GM23338 (cell line): ENCODE results near the gene ITSN2. TPM values are rescaled to one million over a fixed set of nuclear protein-coding genes. Genes with fewer than 3 reads are reported as not detected.

ENCODE experiments used
- ATAC-seq: fragments of 200-7000 bp; cut with Tn5 transposase; 3 replicates; pipeline ENCODE4 v1.9.1; 2020
- DNase-seq: peaks from one replicate; pipeline ENCODE4 v3.0.0-alpha.2; 2015; ENCODE audit warnings: low spot score
- H2AFZ ChIP-seq: fragments of 200-600 bp; sonication (generic); 2 replicates; pipeline ENCODE4 v1.8.0; 2016; ENCODE audit warnings: antibody characterized with exemption, mild to moderate bottlenecking, moderate library complexity
- H3F3A ChIP-seq: fragments of 200-600 bp; sonication (generic); replicated peaks from 2 replicates; pipeline ENCODE4 v1.8.0; 2017; ENCODE audit warnings: antibody characterized with exemption, mixed run types, low read depth
- H3K27ac ChIP-seq: fragments of 200-600 bp; sonication (generic); 2 replicates; pipeline ENCODE4 v1.6.1; 2016; ENCODE audit warnings: low read depth
- H3K27me3 ChIP-seq: fragments of 200-600 bp; sonication (generic); 2 replicates; pipeline ENCODE4 v1.8.0; 2016; ENCODE audit warnings: mild to moderate bottlenecking, mixed run types, moderate library complexity; ENCODE audit not compliant: insufficient read depth
- H3K36me3 ChIP-seq: fragments of 200-600 bp; sonication (generic); 2 replicates; pipeline ENCODE4 v1.8.0; 2016; ENCODE audit warnings: mild to moderate bottlenecking; ENCODE audit not compliant: insufficient read depth
- H3K4me1 ChIP-seq: fragments of 200-600 bp; sonication (generic); 2 replicates; pipeline ENCODE4 v1.8.0; 2016; ENCODE audit warnings: mild to moderate bottlenecking, moderate library complexity; ENCODE audit not compliant: insufficient read depth
- H3K4me2 ChIP-seq: fragments of 200-600 bp; sonication (generic); 2 replicates; pipeline ENCODE4 v1.7.1; 2017; ENCODE audit warnings: mixed run types
- H3K4me3 ChIP-seq: fragments of 200-600 bp; sonication (generic); 2 replicates; pipeline ENCODE4 v1.6.1; 2016; ENCODE audit warnings: mixed run types
- H3K79me2 ChIP-seq: fragments of 200-600 bp; sonication (generic); replicated peaks from 2 replicates; pipeline ENCODE4 v1.8.0; 2017; ENCODE audit warnings: mild to moderate bottlenecking; ENCODE audit not compliant: insufficient read depth
- H3K9me2 ChIP-seq: fragments of 200-600 bp; sonication (generic); 2 replicates; pipeline ENCODE4 v1.8.0; 2017; ENCODE audit not compliant: insufficient read depth
- H4K20me1 ChIP-seq: fragments of 200-600 bp; sonication (generic); replicated peaks from 2 replicates; pipeline ENCODE4 v1.8.0; 2017; ENCODE audit warnings: mild to moderate bottlenecking; ENCODE audit not compliant: insufficient read depth
- H3K27ac Mint-ChIP-seq: 2 replicates; pipeline ENCODE4 v1.8.0; 2020; ENCODE audit warnings: inconsistent platforms, mild to moderate bottlenecking, moderate library complexity, mixed read lengths
- H3K27me3 Mint-ChIP-seq: 3 replicates; pipeline ENCODE4 v1.8.0; 2022; ENCODE audit warnings: low read depth, mild to moderate bottlenecking, moderate library complexity, mixed read lengths, inconsistent platforms; ENCODE audit not compliant: insufficient read depth, poor library complexity
- H3K36me3 Mint-ChIP-seq: 3 replicates; pipeline ENCODE4 v1.8.0; 2021; ENCODE audit warnings: low read depth, mild to moderate bottlenecking, inconsistent platforms, moderate library complexity, mixed read lengths
- H3K4me1 Mint-ChIP-seq: 3 replicates; pipeline ENCODE4 v1.8.0; 2020; ENCODE audit warnings: mild to moderate bottlenecking, inconsistent platforms, mixed read lengths
- H3K4me3 Mint-ChIP-seq: 3 replicates; pipeline ENCODE4 v1.8.0; 2021; ENCODE audit warnings: moderate library complexity, mild to moderate bottlenecking, inconsistent platforms, mixed read lengths
- H3K9me3 Mint-ChIP-seq: 3 replicates; pipeline ENCODE4 v1.8.0; 2020; ENCODE audit warnings: moderate library complexity, mild to moderate bottlenecking, inconsistent platforms, mixed read lengths
- CREB1 ChIP-seq: fragments of 250-450 bp; sonication (Bioruptor Pico); IDR thresholded peaks from 2 replicates; pipeline ENCODE4 v1.5.0; 2020; ENCODE audit warnings: low read depth, mild to moderate bottlenecking, moderate library complexity
- EZH2 ChIP-seq: fragments of 200-600 bp; sonication (generic); IDR thresholded peaks from one replicate; pipeline ENCODE4 v1.8.0; 2017; ENCODE audit warnings: antibody characterized with exemption, mild to moderate bottlenecking, low read depth; ENCODE audit not compliant: unreplicated experiment
- EZH2phosphoT487 ChIP-seq: fragments of 200-600 bp; sonication (generic); IDR thresholded peaks from one replicate; pipeline ENCODE4 v1.8.1; 2018; ENCODE audit warnings: antibody characterized with exemption; ENCODE audit not compliant: unreplicated experiment
- JUNB ChIP-seq: IDR thresholded peaks from one replicate; pipeline ENCODE4 v1.6.1; 2016; ENCODE audit warnings: antibody characterized with exemption; ENCODE audit not compliant: unreplicated experiment
- NANOG ChIP-seq: IDR thresholded peaks from 2 replicates; pipeline ENCODE4 v1.6.1; 2016; ENCODE audit warnings: antibody characterized with exemption, borderline replicate concordance
- POLR2AphosphoS5 ChIP-seq: IDR thresholded peaks from 2 replicates; pipeline ENCODE4 v1.6.1; 2016; ENCODE audit warnings: antibody characterized with exemption, low read depth
- STAT1 ChIP-seq: IDR thresholded peaks from one replicate; pipeline ENCODE4 v1.6.1; 2016; ENCODE audit warnings: antibody characterized with exemption; ENCODE audit not compliant: unreplicated experiment
- ZNF114 ChIP-seq: fragments of 250-450 bp; sonication (Bioruptor Pico); IDR thresholded peaks from 2 replicates; pipeline ENCODE4 v1.5.0; 2020; ENCODE audit warnings: mild to moderate bottlenecking, moderate library complexity
- ZNF331 ChIP-seq: fragments of 250-450 bp; sonication (Bioruptor Pico); IDR thresholded peaks from 2 replicates; pipeline ENCODE4 v1.5.0; 2020; ENCODE audit warnings: low read depth, mild to moderate bottlenecking, moderate library complexity
- ZNF462 ChIP-seq: fragments of 250-450 bp; sonication (Bioruptor Pico); IDR thresholded peaks from 2 replicates; pipeline ENCODE4 v1.5.0; 2020; ENCODE audit warnings: mild to moderate bottlenecking, moderate library complexity
- polyA plus RNA-seq: library from polyadenylated mRNA; unstranded; fragments of >200 nt; fragmentation: Nextera tagmentation; extraction: Ambion mirVana; gene quantifications from 2 replicates; pipeline ENCODE4 v1.2.1, GENCODE V29; 2016
- total RNA-seq: library from RNA; depleted of rRNA; stranded (reverse); fragments of >200 nt; shearing (Covaris generic); gene quantifications from 2 replicates; pipeline ENCODE4 v1.2.3, GENCODE V29; 2014
- TF ChIP-seq, protein P1 (sequence below), 2 experiments: fragments of 200-600 bp in 1 of 2; sonication (generic) in 1 of 2; conservative IDR thresholded peaks; 2 replicates each; pipeline versions ENCODE4 v1.5.1 to v1.6.1; 2016 to 2017; ENCODE audit warnings: antibody characterized with exemption in 2 of 2, low read depth in 2 of 2, mild to moderate bottlenecking in 2 of 2, moderate library complexity in 1 of 2
- TF ChIP-seq, protein P2 (sequence below): IDR thresholded peaks from one replicate; pipeline ENCODE4 v1.6.1; 2018; ENCODE audit warnings: antibody characterized with exemption; ENCODE audit not compliant: unreplicated experiment
- TF ChIP-seq, protein P3 (sequence below): IDR thresholded peaks from 2 replicates; pipeline ENCODE4 v1.6.1; 2016; ENCODE audit warnings: antibody characterized with exemption

The ITSN2 gene
- total and polyA plus RNA-seq, 2 experiments from 2014 or later: 17.1 to 17.8 TPM

GRCh38 chr2:24372033-24372432, 11.7 kb upstream of the ITSN2 start:
- H3K27ac Mint-ChIP-seq: no peak overlapping the region
- H3K36me3 Mint-ChIP-seq: no peaks in the 10 kb centered on the region
- no peaks in the 10 kb centered on the region for H3K9me2 ChIP-seq
- no peak overlapping the region for H2AFZ ChIP-seq
- no peak for DNase-seq
- no peaks in the 10 kb centered on the region for H4K20me1 ChIP-seq
- H3K27me3 Mint-ChIP-seq: no peaks in the 10 kb centered on the region
- no peaks in the 10 kb centered on the region for H3K79me2 ChIP-seq
- no peak overlapping the region for H3K4me2 ChIP-seq
- ATAC-seq: no peak
- no peaks in the 10 kb centered on the region for H3K4me1 ChIP-seq
- H3K4me3 Mint-ChIP-seq: no peak overlapping the region
- no peaks in the 10 kb centered on the region for H3K9me3 Mint-ChIP-seq
- H3F3A ChIP-seq: no peaks in the 10 kb centered on the region
- H3K36me3 ChIP-seq: no peaks in the 10 kb centered on the region
- H3K4me1 Mint-ChIP-seq: no peaks in the 10 kb centered on the region
- H3K27ac ChIP-seq: no peak overlapping the region
- H3K27me3 ChIP-seq: no peaks in the 10 kb centered on the region
- H3K4me3 ChIP-seq: no peak overlapping the region
- TF ChIP-seq, protein P1, sequence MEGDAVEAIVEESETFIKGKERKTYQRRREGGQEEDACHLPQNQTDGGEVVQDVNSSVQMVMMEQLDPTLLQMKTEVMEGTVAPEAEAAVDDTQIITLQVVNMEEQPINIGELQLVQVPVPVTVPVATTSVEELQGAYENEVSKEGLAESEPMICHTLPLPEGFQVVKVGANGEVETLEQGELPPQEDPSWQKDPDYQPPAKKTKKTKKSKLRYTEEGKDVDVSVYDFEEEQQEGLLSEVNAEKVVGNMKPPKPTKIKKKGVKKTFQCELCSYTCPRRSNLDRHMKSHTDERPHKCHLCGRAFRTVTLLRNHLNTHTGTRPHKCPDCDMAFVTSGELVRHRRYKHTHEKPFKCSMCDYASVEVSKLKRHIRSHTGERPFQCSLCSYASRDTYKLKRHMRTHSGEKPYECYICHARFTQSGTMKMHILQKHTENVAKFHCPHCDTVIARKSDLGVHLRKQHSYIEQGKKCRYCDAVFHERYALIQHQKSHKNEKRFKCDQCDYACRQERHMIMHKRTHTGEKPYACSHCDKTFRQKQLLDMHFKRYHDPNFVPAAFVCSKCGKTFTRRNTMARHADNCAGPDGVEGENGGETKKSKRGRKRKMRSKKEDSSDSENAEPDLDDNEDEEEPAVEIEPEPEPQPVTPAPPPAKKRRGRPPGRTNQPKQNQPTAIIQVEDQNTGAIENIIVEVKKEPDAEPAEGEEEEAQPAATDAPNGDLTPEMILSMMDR (conservative IDR thresholded peaks at IDR 0.05; ENCODE audit: low read depth in 2 of 2): no peak
- TF ChIP-seq EZH2phosphoT487 (no peak), ZNF114 (CRISPR knock-in tag) (no peak), EZH2 (no peak), NANOG (no peak), ZNF462 (CRISPR knock-in tag) (no peak), JUNB (no peak), ZNF331 (CRISPR knock-in tag) (no peak), CREB1 (CRISPR knock-in tag) (no peak), POLR2AphosphoS5 (no peak), STAT1 (no peak)
- TF ChIP-seq, protein P2, sequence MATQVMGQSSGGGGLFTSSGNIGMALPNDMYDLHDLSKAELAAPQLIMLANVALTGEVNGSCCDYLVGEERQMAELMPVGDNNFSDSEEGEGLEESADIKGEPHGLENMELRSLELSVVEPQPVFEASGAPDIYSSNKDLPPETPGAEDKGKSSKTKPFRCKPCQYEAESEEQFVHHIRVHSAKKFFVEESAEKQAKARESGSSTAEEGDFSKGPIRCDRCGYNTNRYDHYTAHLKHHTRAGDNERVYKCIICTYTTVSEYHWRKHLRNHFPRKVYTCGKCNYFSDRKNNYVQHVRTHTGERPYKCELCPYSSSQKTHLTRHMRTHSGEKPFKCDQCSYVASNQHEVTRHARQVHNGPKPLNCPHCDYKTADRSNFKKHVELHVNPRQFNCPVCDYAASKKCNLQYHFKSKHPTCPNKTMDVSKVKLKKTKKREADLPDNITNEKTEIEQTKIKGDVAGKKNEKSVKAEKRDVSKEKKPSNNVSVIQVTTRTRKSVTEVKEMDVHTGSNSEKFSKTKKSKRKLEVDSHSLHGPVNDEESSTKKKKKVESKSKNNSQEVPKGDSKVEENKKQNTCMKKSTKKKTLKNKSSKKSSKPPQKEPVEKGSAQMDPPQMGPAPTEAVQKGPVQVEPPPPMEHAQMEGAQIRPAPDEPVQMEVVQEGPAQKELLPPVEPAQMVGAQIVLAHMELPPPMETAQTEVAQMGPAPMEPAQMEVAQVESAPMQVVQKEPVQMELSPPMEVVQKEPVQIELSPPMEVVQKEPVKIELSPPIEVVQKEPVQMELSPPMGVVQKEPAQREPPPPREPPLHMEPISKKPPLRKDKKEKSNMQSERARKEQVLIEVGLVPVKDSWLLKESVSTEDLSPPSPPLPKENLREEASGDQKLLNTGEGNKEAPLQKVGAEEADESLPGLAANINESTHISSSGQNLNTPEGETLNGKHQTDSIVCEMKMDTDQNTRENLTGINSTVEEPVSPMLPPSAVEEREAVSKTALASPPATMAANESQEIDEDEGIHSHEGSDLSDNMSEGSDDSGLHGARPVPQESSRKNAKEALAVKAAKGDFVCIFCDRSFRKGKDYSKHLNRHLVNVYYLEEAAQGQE: no peak
- TF ChIP-seq, protein P3, sequence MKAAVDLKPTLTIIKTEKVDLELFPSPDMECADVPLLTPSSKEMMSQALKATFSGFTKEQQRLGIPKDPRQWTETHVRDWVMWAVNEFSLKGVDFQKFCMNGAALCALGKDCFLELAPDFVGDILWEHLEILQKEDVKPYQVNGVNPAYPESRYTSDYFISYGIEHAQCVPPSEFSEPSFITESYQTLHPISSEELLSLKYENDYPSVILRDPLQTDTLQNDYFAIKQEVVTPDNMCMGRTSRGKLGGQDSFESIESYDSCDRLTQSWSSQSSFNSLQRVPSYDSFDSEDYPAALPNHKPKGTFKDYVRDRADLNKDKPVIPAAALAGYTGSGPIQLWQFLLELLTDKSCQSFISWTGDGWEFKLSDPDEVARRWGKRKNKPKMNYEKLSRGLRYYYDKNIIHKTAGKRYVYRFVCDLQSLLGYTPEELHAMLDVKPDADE: no peak
